NCI-H524 (cell line): ENCODE measurements around the gene ACTN4.
A peak's percentile ranks its signal among the peaks of the same experiment; 100 is the strongest.

Experiments used
- DNase-seq, 2 experiments: peaks; one replicate each; lab custom pipeline; 2025; lab: John Stamatoyannopoulos, UW

The ACTN4 gene

GRCh38 chr19:38676878-38677646 lies 29.6 kb downstream of the ACTN4 start:
- no peak for DNase-seq

GRCh38 chr19:38678217-38678890 lies 30.9 kb downstream of the ACTN4 start:
- no peak for DNase-seq

- DNase-seq: no peak
Observed at GRCh38 chr19:38678891-38679494, 31.5 kb downstream of the ACTN4 start.

GRCh38 chr19:38679839-38680238 lies 32.4 kb downstream of the ACTN4 start:
- no peak for DNase-seq

- no peak for DNase-seq
Observed at GRCh38 chr19:38682195-38682867, 34.9 kb downstream of the ACTN4 start.

- DNase-seq: no peak
Observed at GRCh38 chr19:38682872-38683392, 35.5 kb downstream of the ACTN4 start.

- no peak for DNase-seq
Observed at GRCh38 chr19:38683393-38684077, 36.1 kb downstream of the ACTN4 start.

- no peak for DNase-seq
Observed at GRCh38 chr19:38684078-38684861, 36.8 kb downstream of the ACTN4 start.

GRCh38 chr19:38684862-38685665 lies 37.6 kb downstream of the ACTN4 start:
- DNase-seq: no peak

- peak; percentile 3 to 68 for DNase-seq
Observed at GRCh38 chr19:38685666-38686529, 38.4 kb downstream of the ACTN4 start.

GRCh38 chr19:38686530-38686888 lies 39.1 kb downstream of the ACTN4 start:
- DNase-seq: no peak

GRCh38 chr19:38687837-38688378 lies 40.5 kb downstream of the ACTN4 start:
- DNase-seq: no peak

- no peak for DNase-seq
Observed at GRCh38 chr19:38690146-38690545, 42.7 kb downstream of the ACTN4 start.

- DNase-seq: no peak
Observed at GRCh38 chr19:38690832-38691231, 43.4 kb downstream of the ACTN4 start.

- DNase-seq: no peak
Observed at GRCh38 chr19:38691938-38692457, 44.5 kb downstream of the ACTN4 start.

- DNase-seq: no peak
Observed at GRCh38 chr19:38692458-38693379, 45.3 kb downstream of the ACTN4 start.

- no peak for DNase-seq
Observed at GRCh38 chr19:38693380-38694223, 46.2 kb downstream of the ACTN4 start.
